GM18526 (cell line): Measurements from ENCODE around the gene NUDT2.

Experiments used
- POLR2A ChIP-seq: IDR thresholded peaks from 3 replicates; pipeline ENCODE4 v1.6.1; 2011; ENCODE audit not compliant: insufficient read length; ENCODE audit errors: extremely low read depth

NUDT2 gene

DNA sequence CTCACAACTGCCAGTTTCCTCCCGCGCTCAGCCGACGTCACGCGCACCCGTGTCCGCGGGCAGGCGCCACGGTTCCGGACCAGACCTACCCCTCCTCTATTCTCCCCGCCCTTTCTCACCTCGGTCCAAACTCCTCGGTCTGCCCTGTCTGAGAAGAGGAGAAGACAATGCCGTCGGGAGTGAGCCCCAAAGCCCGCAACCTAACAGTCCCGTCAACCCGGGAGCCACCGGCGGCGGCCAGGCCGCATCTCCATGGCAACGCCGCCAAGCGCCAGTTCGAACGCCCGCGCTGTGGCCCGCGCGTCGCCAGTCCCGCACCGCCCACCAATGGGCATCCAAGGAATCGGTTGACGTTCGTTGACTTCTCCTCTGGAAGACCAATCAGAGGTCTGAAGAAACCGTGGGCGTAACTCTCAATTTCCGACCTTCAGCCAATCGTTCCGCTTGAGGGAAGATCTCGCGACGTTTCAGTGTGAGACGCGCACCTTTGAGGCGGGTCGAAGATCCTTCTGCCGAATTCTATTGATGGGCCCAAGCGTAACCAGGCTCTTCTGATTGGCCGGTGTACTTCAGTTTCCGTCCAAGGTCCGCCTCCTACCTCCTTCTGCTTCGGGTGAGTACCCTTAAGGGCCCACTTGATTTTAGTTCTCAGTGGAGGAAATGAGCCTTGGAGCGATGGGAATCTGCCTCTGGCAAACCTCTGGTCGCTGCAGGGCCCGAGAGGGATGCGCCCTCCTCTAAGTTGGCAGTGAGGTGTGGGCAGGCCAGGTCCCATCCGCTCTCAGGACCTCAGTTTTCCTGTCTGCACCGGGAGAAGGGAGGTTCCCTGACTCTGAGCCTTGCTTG is at the start of gene NUDT2, which contains the start of gene KIF24:
NUDT2 (plus strand) TSS at position 583 of the 846 bp plus-strand sequence. CDS start 9,471 bp downstream, outside the sequence.
KIF24 (minus strand) TSS at position 282 of the 846 bp plus-strand sequence. CDS start 17,922 bp downstream, outside the sequence.
- TF ChIP-seq POLR2A: peak; percentile 78

DNA sequence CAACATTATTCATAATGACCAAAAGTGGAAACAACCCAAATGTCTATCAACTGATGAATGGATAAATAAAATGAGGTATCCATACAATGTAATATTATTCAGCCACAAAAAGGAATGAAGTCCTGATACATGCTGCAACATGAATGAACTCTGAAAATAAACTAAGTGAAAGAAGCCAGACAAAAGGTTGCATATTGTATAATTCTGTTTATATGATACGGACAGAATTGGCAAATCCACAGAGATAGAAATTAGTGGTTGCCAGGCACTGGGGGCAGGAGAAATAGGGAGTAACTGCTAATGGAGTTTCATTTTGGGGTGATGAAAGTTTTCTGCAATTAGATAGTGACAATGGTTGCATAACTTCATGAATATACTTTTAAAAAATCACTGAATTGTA is 47.3 kb upstream of the NUDT2 start:
- TF ChIP-seq POLR2A: no peak

DNA sequence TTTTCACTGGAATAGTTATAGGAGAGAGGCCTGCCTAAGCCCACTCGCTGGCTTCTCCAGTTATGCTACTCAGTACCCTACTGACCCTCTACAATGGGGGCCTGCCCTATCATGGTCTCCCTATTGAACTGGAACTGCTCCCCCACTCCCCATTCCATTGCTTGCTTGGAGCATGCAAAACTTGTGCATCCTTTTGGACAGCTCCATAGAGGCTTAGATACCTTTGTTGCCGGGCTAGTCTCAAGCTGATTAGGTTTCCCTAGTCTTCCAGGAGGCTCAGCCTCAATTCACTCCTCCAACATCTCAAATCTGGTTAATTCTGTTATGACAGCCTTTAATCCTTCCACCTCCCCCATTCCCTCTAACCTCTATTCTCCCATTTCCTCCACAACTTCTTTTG is 40.2 kb upstream of the NUDT2 start:
- TF ChIP-seq POLR2A: no peak

DNA sequence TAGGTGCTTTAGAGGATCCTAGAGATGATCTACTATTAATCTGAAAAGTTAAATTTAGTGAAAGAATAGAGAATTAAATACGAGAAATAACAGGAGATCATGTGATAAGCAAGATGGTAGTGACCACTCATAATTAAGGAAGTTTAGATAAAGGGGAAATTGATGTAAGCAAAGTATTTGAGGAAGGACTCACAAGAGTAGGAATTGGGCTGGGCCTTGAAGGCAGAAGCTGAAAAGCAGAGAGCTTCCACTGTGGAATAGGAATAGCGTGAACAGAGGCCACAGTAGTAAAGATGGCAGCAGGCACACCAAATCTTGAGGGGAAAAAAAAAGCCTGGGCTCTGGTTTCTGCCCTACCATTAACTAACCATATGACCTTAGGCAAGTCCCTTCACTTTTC is 38.3 kb upstream of the NUDT2 start:
- TF ChIP-seq POLR2A: no peak

DNA sequence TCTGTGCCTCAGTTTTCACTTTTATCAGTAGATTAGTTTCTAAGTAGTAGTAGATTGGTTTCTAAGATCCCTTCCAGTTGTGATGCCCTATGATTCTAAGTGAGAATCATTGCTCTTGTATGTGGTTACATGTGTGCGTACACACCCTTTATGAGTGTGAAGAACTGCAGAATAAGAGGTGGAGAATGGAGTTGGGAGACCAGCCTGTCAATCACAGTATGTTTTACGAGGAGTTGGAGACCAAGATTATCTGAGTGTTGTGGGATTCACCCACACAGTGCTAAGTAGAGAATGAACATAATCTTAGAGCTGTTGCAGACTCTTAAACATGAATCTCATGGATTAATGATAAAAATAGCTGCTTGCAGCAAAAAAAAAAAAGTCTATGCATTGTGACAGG is 37.9 kb upstream of the NUDT2 start:
- TF ChIP-seq POLR2A: no peak

DNA sequence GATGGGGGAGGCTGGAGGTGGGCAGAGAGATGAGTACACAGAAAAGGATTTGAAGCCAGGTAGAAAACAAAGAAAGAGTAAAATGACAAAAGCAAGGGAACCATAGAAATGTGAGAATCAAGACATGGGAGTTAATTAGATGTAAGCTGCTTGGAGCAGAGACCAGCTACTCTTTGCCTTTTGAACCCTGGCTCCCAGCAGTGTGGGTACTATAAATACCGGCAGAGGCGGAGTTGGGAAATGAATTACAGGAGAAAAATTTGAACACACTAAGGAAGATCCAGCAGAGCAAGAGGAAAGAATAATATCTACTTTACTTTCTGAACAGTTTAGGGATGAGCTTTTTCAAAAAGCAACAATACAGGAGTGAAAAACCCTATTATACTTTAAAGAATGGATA is 36.8 kb upstream of the NUDT2 start:
- no peak for TF ChIP-seq POLR2A

DNA sequence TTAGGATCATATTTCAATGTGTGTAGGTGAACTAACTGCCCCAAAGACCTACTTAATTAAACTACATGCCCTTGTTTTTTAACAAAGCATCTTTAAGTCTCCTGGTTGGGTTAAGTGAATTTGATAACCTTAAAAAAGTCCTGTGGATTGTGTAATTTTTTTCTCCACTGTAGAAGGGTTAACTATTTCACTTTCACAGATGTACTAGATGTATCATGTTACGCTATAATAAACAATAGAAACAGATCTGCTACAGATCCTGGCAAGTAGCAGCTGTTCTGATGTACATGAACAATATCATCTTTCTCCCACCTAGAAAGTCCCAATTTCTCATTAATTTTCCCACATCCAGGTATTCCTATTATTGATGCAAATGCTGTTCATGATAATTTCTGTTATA is 19.2 kb upstream of the NUDT2 start:
- no peak for TF ChIP-seq POLR2A

DNA sequence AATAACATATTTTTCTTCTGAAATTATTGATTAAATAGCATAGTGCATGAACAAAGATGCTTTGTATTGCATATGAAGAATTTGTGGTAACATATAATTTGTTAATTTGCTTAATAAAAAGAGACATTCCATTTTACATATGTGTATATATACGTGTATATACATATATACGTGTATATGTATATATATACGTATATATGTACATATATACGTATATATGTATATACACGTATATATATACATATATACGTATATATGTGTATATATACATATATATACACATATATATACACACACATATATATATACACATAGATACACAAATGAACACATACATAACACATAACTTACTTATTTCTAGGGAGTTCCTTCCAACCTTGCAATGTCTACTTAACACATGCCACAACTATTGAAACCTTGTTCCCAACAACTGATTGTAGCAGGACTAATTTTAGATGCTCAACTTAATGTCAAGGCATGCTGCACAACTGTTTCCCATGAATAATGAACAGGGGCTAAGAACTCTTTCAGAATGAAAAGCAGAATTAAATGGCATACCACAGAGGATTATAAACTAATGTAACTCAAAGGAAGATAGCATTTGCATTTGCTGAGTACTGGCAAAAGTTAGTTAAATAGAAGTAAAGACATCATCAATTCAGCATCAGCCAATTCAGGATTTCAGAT is 17.7 kb upstream of the NUDT2 start:
- no peak for TF ChIP-seq POLR2A

DNA sequence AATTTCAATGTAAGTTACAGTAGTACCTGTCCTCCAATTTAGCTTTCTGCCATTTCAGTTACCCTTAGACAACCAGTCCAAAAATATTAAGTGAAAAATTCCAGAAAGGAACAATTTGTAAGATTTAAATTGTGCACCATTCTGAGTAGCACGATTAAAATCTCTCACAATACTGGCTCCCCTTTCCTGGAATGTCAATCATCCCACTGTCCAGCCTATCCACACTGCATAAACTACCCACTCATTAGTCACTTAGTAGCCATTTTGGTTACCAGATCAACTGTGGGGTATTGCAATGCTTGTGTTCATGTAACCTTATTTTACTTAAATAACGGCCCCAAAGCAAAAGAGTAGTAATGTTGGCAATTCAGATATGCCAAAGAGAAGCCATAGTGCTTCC is 11.9 kb upstream of the NUDT2 start:
- TF ChIP-seq POLR2A: no peak

DNA sequence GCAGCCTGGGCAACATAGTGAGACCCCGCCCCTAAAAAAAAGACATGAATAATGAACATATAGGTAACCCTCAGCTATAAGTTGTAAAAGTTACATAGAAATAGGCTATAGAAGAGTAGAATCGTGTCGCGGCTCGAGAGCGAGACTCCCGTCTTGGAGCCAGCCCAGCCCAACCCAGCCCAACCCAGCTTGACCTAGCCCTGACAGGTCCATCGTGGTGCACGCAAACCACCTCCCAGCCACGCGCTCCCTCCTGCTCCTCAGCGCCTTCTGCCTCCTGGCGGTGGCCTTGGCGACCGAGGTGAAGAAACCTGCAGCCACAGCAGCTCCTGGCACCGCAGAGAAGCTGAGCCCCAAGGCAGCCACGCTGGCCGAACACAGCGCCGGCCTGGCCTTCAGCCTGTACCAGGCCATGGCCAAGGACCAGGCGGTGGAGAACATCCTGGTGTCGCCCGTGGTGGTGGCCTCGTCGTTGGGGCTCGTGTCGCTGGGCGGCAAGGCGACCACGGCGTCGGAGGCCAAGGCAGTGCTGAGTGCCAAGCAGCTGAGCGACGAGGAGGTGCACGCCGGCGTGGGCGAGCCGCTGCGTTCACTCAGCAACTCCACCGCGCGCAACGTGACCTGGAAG is 11.1 kb upstream of the NUDT2 start:
- TF ChIP-seq POLR2A: no peak

DNA sequence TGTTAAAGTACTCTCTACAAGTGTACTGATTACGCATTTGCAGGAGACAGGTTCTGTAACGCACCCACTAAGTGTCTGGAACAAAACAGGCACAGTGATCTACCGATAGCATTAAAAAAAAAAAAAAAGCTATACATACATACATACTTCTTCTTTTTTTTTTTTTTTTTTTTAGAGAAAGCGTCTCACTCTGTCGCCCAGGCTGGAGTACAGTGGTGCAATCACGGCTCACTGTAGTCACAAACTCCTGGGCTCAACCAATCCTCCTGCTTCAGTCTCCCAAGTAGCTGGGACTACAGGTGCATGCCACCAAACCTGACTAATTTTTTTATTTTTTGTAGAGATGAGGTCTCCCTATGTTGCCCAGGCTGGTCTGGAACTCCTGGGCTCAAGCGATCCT is 7.9 kb upstream of the NUDT2 start:
- TF ChIP-seq POLR2A: no peak

DNA sequence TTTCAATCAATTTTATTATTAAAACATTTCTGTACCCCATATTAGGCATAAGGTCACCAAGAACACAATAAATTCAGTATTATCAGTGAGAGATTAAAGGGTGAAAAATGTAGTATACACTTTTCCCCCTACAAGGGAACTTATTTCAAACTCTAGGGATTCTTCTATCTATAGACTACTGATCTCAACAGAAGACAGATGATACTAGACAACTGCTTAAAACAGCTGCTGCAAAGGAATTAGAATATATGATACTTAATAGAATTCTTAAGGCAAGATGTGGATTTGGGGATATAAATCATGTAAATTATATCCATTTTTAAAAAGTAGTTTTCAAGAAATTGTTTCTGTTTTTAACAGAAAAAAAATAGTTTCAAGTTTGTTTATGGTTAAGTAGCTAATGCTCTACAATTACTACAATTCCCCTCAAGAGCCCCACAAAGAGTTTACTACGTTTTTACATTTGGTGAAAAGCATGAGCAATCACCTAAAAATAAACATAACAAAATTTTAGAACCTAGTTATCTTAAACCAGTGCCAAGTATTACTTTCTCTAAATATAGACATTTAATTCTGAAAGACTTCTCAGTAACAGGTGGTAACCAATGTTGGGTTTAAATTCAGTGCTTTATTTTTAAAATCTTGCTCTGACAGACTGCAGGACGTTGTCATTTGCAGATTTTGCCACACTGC is 6.3 kb upstream of the NUDT2 start:
- no peak for TF ChIP-seq POLR2A

DNA sequence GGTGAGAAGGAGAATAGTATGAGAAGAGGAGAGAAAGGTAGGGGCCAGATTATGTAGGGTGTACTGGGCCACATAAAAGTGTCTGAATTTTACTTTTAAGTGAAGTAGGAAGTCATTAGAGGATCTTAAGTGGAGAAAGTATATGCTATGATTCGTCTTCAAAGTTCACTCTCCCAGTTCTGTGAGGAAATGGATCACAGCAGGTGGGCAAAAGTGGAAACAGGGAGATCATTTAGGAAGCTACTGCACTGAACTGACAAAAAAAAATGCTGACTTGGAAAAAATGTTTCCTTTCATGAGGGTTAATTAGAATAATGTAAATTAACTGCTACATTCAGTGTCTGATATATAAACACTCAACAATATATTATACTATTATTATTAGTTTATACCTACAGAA is 2.7 kb upstream of the NUDT2 start:
- no peak for TF ChIP-seq POLR2A

DNA sequence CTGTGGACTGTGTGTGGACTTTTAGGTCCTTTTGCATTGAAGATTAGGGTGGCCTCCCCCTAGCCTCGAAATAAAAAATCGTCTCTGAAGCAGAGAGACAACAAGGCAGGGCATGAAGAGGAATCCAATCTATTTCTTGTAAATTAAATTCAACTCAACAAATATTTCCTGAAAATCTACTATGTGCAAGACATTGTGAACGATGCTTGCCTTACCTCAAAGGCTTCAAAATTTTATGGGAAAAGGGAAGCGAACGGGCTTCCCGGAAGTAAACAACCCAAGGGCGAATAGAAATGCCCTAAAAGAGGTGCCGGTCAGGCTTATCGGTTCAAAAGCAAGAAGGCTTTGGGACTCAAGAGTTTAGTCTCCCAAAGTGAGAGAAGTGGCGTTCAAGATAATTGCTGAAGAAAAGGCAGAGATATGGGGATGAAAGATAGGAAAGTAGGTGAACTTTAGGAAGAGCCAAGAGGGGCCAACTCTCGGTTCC is 826 bp upstream of the NUDT2 start:
- peak; percentile 42 for TF ChIP-seq POLR2A

DNA sequence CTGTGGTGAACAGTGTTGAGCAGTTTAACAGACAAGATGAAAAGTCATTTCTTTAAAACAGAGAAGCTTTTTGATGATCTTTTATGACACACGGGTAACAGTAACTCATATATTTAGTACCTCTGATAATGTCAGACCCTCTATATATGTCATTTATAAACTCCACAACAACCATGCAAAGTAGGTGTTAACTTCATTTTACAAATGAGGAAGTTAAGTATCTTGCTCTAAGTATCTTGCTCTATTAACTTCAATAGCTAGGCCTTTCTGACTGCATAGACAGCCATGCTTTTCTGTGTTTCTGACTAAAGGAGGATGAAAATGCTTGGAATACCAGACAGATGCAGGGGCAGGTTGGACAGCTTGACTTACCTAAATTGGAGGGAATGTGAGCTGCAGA is 1.8 kb downstream of the NUDT2 start:
- TF ChIP-seq POLR2A: no peak
